CD4-positive, alpha-beta T cell (primary cell): ENCODE results near the gene KDR. TPM values are rescaled to one million over a fixed set of nuclear protein-coding genes. Genes with fewer than 3 reads are reported as not detected.

Experiments
- ATAC-seq: fragments of 200-7000 bp; cut with Tn5 transposase; one replicate; pipeline ENCODE4 v1.10.0; 2022; ENCODE audit warnings: mild to moderate bottlenecking; ENCODE audit not compliant: poor library complexity
- CTCF ChIA-PET: fragments of 350-600 bp; sonication (Branson Sonifier 250); formaldehyde crosslinking; loops from one replicate; lab custom pipeline; 2021; ENCODE audit warnings: antibody characterized with exemption, inconsistent platforms; lab: Charles Lee
- POLR2A ChIA-PET: fragments of 350-600 bp; sonication (Branson Sonifier 250); formaldehyde crosslinking; loops from one replicate; lab custom pipeline; 2021; ENCODE audit warnings: antibody characterized with exemption, inconsistent platforms; lab: Charles Lee
- DNase-seq, 14 experiments: peaks; one replicate each; pipeline ENCODE4 v3.0.0-alpha.2; 2013 to 2020; ENCODE audit warnings: mixed read lengths in 2 of 14
- H3K27ac ChIP-seq, 2 donors: one replicate each; pipeline versions ENCODE4 v1.5.1 to v1.7.0; 2013; ENCODE audit warnings: low read length in 2 of 2, low read depth in 1 of 2, mild to moderate bottlenecking in 1 of 2
- H3K27me3 ChIP-seq, 2 experiments: 1 replicate in 1 of 2; 2 replicates in 1 of 2; pipeline versions ENCODE4 v1.6.1 to v1.7.0; 2013; ENCODE audit warnings: low read length in 2 of 2, control low read depth in 1 of 2, mild to moderate bottlenecking in 1 of 2, moderate library complexity in 1 of 2; ENCODE audit not compliant: insufficient read depth in 2 of 2, control insufficient read depth in 1 of 2
- H3K36me3 ChIP-seq: one replicate; pipeline ENCODE4 v1.6.1; 2013; ENCODE audit warnings: low read length, control low read depth; ENCODE audit not compliant: insufficient read depth
- H3K4me1 ChIP-seq: one replicate; pipeline ENCODE4 v1.6.1; 2013; ENCODE audit warnings: low read length, control low read depth; ENCODE audit not compliant: insufficient read depth
- H3K4me3 ChIP-seq: one replicate; pipeline ENCODE4 v1.5.1; 2013; ENCODE audit warnings: mild to moderate bottlenecking, low read length, moderate library complexity
- H3K9me3 ChIP-seq, 2 experiments: 1 replicate in 1 of 2; 2 replicates in 1 of 2; pipeline versions ENCODE4 v1.6.1 to v1.7.0; 2013; ENCODE audit warnings: low read length in 2 of 2, mild to moderate bottlenecking in 2 of 2, control low read depth in 1 of 2, moderate library complexity in 1 of 2; ENCODE audit not compliant: control insufficient read depth in 1 of 2, insufficient read depth in 1 of 2
- H3K27ac Mint-ChIP-seq: one replicate; pipeline ENCODE4 v1.8.0; 2020; ENCODE audit warnings: mixed read lengths
- H3K27me3 Mint-ChIP-seq: one replicate; pipeline ENCODE4 v1.8.0; 2021; ENCODE audit warnings: mixed read lengths
- H3K36me3 Mint-ChIP-seq: one replicate; pipeline ENCODE4 v1.8.0; 2021; ENCODE audit warnings: low read depth, mixed read lengths
- H3K4me1 Mint-ChIP-seq: one replicate; pipeline ENCODE4 v1.8.0; 2021; ENCODE audit warnings: low read depth, mixed read lengths
- H3K4me3 Mint-ChIP-seq: one replicate; pipeline ENCODE4 v1.8.0; 2020; ENCODE audit warnings: mild to moderate bottlenecking, mixed read lengths
- H3K9me3 Mint-ChIP-seq: one replicate; pipeline ENCODE4 v1.8.0; 2020; ENCODE audit warnings: mixed read lengths
- CTCF ChIP-seq: fragments of 200-600 bp; IDR thresholded peaks from one replicate; pipeline ENCODE4 v1.8.0; 2022; ENCODE audit warnings: antibody characterized with exemption, mild to moderate bottlenecking
- intact Hi-C, 2 experiments: fragments of 100-400 bp; cut with DNase I in 1 of 2; cut with micrococcal nuclease in 1 of 2; formaldehyde crosslinking; loops; one replicate each; pipeline versions ENCODE4 v1.15.1 to v1.9.0; 2023 to 2025; cut with DNase I, micrococcal nuclease
- total RNA-seq, 174 experiments: library from RNA in 2 of 174; stranded (reverse) in 2 of 174; gene quantifications; one replicate each; pipeline ENCODE4 v1.2.3 and lab custom pipeline; 2021 to 2026

The KDR gene
- total RNA-seq, 2 experiments from 2014 or later: not detected

- Mint-ChIP-seq H3K9me3 (no peaks in the 10 kb centered on the region), H3K36me3 (no peaks in the 10 kb centered on the region), H3K4me3 (no peak overlapping the region), H3K27me3 (peaks cover 44% of the 10 kb centered on the region), H3K27ac (no peak overlapping the region), H3K4me1 (no peaks in the 10 kb centered on the region)
- ChIA-PET POLR2A (no interaction called here), CTCF (no interaction called here)
- H3K4me1 ChIP-seq: no peaks in the 10 kb centered on the region
- no peak overlapping the region for H3K4me3 ChIP-seq
- H3K36me3 ChIP-seq: no peaks in the 10 kb centered on the region
- H3K27me3 ChIP-seq: peaks cover 4 to 10% of the 10 kb centered on the region in 2 experiments
- no peak overlapping the region for H3K27ac ChIP-seq
- DNase-seq: no peak
- ATAC-seq: no peak
- intact Hi-C loops: no loop called here
- H3K9me3 ChIP-seq: peaks cover 0 to 7% of the 10 kb centered on the region in 2 experiments
- no peak for TF ChIP-seq CTCF
Observed at GRCh38 chr4:55161739-55162138, 36.3 kb upstream of the KDR start.

- Mint-ChIP-seq H3K27ac (no peak overlapping the region), H3K4me3 (no peak overlapping the region), H3K4me1 (no peaks in the 10 kb centered on the region), H3K36me3 (no peaks in the 10 kb centered on the region), H3K9me3 (no peaks in the 10 kb centered on the region), H3K27me3 (peaks cover 62% of the 10 kb centered on the region)
- H3K27me3 ChIP-seq: peaks cover 4 to 10% of the 10 kb centered on the region in 2 experiments
- ChIA-PET CTCF (no interaction called here), POLR2A (no interaction called here)
- no peaks in the 10 kb centered on the region for H3K36me3 ChIP-seq
- H3K27ac ChIP-seq: no peak overlapping the region
- no peak overlapping the region for H3K4me3 ChIP-seq
- no peak for DNase-seq
- intact Hi-C loops: no loop called here
- H3K4me1 ChIP-seq: no peaks in the 10 kb centered on the region
- no peak for ATAC-seq
- no peak for TF ChIP-seq CTCF
- H3K9me3 ChIP-seq: peaks cover 0 to 7% of the 10 kb centered on the region in 2 experiments
Observed at GRCh38 chr4:55159851-55160250, 34.5 kb upstream of the KDR start.

GRCh38 chr4:55158957-55159356 lies 33.6 kb upstream of the KDR start:
- peaks cover 4 to 10% of the 10 kb centered on the region in 2 experiments for H3K27me3 ChIP-seq
- H3K27ac ChIP-seq: no peak overlapping the region
- no peaks in the 10 kb centered on the region for H3K4me1 ChIP-seq
- H3K9me3 ChIP-seq: peaks cover 0 to 7% of the 10 kb centered on the region in 2 experiments
- Mint-ChIP-seq H3K4me3 (no peak overlapping the region), H3K27ac (no peak overlapping the region), H3K36me3 (no peaks in the 10 kb centered on the region), H3K9me3 (no peaks in the 10 kb centered on the region), H3K27me3 (peaks cover 66% of the 10 kb centered on the region), H3K4me1 (no peaks in the 10 kb centered on the region)
- intact Hi-C loops: no loop called here
- H3K4me3 ChIP-seq: no peak overlapping the region
- ATAC-seq: no peak
- POLR2A ChIA-PET: no interaction called here
- H3K36me3 ChIP-seq: no peaks in the 10 kb centered on the region
- TF ChIP-seq CTCF: no peak
- CTCF ChIA-PET: no interaction called here
- DNase-seq: no peak
